GF-D8 (cell line): ENCODE results near the gene ARHGAP19.

Experiments used
- DNase-seq: peaks from one replicate; lab custom pipeline; 2025; lab: John Stamatoyannopoulos, UW

The ARHGAP19 gene

GRCh38 chr10:97228130-97228774 is 64.2 kb downstream of the ARHGAP19 start:
- no peak for DNase-seq

DNA sequence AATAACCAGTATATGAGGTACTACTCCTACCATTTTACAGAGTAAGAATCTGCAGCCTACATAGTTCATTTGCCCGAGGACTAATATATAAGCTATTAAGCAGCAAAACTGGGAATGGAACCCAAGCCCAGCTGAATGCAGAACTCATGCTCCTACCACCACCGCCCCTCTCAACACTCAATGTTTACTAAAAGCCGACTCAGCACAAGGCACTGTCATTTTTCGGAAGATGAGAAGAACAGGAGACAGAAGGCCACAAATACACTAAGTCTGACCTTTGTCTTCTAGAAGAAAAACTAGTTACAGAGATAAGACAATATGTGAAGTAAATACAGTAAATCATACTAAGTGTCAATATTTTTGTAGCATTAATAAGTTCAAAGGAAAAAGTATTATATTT is 66.0 kb downstream of the ARHGAP19 start:
- DNase-seq, result no peak

DNA sequence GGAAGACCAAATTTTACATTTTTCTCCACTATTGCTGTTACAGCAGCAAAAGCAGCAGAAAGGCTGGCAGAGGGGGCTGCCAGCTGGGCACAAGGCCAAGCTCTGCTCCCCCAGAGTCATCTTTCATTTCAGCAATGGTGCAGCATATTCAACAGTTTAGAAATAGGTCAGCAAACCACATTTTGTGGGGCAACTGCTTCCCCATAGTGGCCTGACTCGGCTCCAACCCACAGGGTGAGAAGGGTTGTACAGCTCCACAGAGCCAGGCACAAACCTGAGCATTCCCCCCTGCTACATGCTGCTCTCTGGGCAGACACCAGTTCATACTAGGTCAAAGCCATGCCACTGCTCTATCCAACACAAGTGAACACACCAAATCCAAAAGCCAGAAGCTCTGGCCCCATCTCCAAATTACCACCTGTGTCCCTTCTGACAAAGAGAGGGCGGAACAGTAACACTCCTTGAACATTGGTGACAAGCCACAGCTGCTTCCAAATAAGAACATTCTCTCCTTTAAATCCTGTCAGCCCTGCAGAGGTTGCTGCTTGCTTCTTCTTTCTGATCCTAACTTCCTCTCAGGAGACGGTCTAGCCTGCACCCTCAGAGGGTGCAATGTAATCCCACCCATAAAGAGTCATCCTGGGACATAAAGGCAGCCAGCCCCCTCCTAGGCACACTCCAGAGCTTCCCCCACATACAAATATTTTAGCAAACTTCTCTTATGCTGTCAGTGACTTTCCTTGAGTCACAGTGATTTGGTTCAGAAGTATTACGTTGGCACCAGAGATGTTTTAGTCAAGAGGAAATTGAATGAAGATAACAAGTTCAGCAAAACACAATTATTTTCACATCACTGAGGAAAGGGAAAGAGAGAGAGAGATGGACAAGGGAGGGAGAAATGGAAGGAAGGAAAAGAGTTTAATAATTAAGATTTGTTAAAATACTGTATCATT is 67.7 kb downstream of the ARHGAP19 start:
- peak; percentile 39 for DNase-seq

DNA sequence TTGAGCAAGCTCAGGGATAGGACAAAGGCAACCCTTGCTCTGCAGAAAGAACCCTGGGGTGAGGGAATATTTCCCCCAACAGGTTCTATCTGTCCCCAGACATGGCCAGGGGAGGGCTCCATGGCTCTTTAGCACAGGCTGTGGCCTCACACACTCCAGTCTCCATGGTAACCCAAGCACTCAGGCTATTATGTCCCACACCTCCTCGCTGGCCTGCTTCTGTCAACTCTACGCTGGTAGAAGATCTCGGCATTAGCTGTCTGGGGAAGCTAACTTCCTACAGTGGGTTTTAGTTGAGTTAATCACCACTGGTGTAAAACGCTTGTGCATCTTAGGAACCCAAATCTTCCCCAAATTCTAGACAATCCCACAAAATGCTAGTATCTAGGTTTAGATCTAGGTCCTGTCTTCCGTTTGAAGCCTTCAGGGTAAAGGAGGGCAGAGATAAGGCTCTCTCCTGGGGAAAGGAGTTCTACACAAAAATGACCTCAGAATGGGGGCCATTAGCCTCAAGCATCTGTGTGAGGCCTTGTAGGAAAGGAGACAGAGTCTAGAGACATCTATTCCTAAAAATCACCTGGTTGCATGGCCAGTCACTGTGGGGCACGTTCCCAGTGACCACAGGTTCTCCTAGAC is 70.0 kb downstream of the ARHGAP19 start:
- DNase-seq, result peak; percentile 72

DNA sequence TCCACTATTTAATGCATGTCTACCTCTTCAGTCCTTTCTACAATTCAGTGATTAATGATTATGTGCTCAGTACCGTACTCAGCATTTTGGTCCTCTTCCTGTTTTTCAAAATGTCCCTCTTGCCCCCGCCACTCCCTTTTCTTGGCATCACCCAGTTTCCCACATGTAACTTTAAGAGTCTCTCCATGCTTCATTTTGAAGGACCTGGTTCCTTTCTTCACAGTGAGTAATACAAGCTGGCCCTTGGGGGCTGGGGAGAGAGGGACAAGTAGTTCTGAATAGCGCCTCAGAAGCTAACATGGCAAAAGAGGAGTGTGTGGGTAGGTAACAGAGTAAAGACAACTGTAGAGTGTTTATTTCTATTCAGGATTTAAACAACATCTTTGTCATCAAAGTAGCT is 72.1 kb downstream of the ARHGAP19 start:
- DNase-seq, result no peak

GRCh38 chr10:97217299-97217698 is 75.1 kb downstream of the ARHGAP19 start:
- peak; percentile 36 for DNase-seq

GRCh38 chr10:97215619-97216260 is 76.7 kb downstream of the ARHGAP19 start:
- no peak for DNase-seq

- DNase-seq, result no peak
These were observed 79.0 kb downstream of the ARHGAP19 start for GRCh38 chr10:97213431-97213830.

GRCh38 chr10:97211229-97211628 is 81.2 kb downstream of the ARHGAP19 start:
- no peak for DNase-seq

DNA sequence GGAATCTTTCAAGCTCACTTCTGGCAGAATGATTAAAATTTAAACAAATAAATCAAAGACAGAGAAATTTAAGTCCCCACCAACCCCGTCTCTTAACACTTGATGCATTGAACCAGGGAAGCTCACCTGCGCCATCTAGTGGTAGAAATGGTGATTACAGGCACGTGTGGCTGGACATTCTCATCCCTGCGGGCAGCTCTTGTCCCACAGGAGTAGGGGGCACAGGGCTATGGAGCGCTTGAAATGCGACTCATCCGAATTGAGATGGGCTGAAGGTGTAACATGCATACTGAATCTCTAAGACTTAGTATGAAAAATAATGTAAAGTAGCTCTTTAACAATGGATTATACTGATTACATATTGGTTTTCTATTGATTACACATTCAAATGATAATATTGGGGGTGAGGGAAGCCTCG is 81.9 kb downstream of the ARHGAP19 start:
- DNase-seq, result peak; percentile 4

GRCh38 chr10:97207756-97208346 is 84.6 kb downstream of the ARHGAP19 start:
- DNase-seq, result no peak

DNA sequence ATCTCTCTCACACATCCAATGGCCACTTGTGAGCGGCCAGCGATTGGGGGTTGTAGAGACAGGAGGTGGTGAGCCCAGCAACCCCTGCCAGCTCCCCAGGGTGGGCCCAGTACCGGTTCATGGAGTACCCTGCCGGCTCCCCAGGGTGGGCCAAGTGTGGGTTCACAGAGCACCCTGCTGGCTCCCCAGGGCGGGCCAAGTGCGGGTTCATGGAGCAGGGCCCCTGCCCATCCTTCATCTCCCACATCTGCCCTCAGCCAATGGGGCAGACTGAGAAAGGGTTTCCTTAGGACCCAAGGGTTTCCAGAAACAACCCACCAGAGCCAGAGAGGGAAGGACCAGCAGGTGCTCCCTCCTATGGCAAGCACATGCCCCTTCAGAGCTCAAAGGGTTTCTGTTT is 85.3 kb downstream of the ARHGAP19 start:
- DNase-seq, result no peak

DNA sequence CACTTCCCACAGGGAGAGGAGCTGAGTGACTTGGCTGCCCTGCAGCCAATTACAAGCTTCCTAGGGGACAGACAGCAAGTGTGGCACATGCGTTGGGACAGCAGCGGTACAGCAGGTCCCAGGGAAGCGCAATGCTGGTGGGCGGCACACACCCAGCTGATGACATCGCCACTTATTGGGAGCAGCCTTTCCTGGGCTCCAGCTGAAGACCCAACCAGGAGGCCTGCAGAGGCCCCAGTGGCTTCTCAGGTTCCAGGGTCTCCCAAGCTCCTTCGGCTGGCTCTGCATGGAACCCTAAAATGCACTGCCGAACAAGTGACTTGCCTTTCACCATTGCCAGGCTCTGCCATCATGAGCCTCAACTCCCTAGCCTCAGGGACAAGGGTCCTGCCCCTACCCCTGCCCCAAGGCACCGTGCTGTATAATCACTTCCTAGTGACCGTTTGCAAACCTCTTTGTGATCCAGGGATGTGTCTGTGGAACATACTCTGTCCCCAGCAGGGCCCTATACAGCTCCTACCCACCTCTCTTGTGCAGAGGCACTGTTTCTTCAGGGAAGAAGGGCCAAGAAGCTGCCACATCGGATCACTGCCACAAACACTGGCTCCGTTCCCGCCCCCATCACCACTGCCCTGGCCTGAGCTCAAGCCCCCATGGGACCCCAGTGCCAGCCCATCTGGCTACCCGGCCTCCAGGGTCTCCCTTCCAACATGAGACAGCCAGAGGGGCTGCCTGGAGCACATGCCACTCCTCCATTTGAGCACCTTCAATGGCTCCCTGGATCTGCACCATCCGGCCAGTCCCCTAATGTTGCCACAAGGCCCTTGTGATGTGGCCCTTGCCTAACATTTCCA is 87.4 kb downstream of the ARHGAP19 start:
- DNase-seq, result no peak

DNA sequence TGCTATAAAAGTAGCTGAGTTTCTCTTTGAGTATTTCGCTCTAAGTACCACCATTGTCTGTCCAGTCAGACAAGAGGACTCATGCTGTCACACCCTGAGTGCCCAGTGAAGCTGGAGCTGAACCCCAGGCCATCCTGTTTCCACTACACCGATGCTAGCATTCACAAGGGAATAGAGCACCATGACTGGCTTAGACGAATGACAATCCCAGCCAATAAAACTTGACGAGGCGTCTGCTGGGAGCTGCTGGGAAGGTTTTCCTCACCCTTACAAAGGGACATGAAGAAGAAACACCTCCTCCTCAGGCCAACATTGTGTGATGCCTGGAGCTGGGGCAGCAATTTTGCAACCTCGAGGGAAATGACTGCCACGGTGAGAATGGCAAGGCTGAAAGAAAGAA is 89.2 kb downstream of the ARHGAP19 start:
- no peak for DNase-seq

- no peak for DNase-seq
These were observed 91.8 kb downstream of the ARHGAP19 start for GRCh38 chr10:97200616-97201015.

DNA sequence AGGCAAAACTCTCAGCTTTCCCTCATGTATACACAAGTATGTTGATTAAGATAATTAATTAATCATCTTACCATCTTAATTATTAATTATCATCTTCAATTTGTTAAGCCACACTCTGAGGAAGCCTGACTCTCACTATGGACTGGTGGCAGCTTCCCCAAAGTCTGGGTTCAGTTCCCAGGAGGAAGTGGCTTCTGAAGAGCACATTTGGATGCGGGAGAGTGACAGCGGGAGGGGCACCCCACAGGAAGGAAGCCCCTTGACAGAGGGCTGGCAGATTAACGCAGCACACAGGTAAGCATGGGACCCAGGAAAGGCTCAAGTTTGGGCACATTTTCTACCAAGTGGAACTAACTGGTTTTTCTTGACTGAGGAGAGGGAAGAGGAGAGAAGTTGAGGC is 93.3 kb downstream of the ARHGAP19 start:
- DNase-seq, result no peak

DNA sequence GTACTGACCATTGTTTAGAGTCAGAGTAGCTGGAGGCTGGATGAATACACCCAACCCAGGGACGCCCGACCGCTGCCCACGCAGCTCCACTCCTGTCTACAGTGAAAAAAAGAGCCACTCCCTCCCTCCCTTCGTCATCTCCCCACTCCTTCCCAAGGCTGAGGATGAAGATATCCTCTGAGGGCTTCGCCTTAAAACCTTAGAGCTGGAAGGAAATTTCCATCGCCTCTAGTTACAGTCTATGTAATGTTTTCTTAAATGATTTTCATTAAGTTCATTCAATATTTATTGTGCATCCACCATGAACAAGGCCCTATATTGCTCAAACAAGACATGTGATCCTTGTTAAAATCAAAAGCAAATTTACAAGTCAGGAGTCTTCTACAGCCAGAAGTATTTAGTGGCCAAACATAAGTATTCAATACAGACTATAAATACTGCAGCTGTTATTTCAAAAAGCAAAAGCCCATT is 95.4 kb downstream of the ARHGAP19 start:
- DNase-seq, result no peak

DNA sequence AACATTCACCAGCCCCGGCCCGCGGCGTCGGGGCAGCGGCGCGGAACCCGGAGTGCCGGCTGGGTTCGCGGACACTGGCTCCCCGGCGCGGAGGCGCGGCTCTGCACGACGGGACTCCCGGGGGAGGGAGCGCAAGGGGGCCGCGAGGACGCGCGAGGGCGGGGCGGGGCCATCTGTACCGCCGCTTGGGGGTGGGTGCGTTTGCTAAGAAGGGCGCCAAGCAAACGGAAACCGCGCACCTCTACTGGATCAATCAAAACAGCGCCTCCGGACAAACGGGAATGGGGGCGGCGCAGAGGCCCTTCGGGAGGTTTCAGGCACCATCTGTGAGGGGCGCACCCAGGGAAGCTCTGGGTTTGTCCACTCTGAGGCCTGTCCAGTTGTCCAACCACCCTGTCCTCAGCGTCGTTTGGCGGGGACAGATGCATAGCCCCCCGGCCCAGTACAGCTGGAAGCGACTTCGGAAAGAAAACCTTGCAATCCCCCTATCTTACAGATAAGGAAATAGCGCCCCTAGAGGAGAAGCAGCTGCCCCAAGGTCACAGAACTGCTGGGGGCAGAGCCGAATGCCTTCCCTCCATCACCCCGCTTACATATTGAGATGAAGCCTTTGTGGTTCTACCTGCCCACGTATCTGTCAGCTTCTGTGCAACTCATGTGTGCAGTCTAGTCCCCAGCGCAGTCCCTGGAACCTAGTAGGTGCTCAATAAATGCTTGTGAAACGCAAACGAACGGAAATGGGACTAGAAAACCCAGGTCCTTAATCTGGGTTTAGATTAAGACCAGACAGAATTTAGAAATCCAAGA is 96.0 kb downstream of the ARHGAP19 start:
- peak; percentile 14 for DNase-seq

DNA sequence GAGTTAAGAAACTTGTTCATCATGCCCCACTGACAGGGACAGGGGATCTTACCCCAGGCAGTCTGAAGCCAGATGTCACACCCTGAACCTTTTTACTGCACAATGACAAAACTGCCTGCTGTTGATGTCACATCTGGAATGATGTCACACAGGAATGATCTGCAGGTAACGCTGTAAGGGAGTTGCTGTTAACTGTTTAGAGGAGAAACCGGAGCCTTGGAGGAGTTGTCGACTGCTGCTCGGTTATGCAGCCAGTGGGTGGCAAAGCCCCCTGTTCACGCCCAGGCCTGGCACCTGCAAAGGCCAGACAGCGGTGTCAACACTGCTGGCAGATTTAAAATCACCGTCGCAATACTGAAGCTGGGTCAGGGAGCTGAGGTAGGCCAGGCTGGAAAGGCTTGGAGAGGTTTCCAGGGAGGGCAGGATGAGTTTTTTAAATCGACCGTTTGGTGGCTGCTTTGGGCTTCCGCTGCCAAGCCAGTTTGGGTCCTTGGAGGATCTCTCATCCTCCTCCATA is 96.7 kb downstream of the ARHGAP19 start:
- DNase-seq, result no peak

DNA sequence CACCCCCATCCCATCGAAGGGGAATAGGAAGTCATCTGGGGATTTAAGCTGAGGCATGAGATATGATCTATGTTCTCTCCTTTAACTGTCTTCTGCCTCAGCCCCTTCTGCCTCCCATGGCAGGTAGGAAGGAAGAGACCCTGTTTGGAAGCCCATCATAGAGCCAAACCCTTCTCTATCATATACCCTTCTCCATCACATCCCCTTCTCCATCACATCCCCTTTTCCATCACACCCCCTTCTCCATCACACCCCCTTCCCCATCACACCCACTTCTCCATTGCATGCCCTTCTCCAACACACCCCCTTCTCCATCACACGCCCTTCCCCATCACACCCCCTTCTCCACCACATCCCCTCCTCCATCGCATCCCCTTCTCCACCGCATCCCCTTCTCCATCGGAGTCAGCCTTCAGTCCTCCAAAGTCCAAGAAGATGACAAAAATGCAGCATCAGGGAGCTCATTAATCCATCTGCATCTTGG is 99.4 kb downstream of the ARHGAP19 start:
- DNase-seq, result no peak
